Skeletal muscle satellite cell (primary cell): Measurements from ENCODE around the gene NKAIN2.
A peak's percentile ranks its signal among the peaks of the same experiment; 100 is the strongest.
"Not testable (repeated sequence)": the region's sequence is repeated elsewhere in the genome, so short reads cannot be mapped to it uniquely, and the experiment has no call there.

ENCODE experiments used
- H3K27me3 ChIP-seq: 2 replicates; pipeline ENCODE4 v1.7.0; 2013; ENCODE audit warnings: low read length; ENCODE audit not compliant: control insufficient read depth, insufficient read depth
- H3K36me3 ChIP-seq: 2 replicates; pipeline ENCODE4 v1.7.0; 2013; ENCODE audit warnings: mild to moderate bottlenecking, control low read depth, low read length; ENCODE audit not compliant: insufficient read depth
- H3K4me1 ChIP-seq: 2 replicates; pipeline ENCODE4 v1.7.0; 2013; ENCODE audit warnings: low read length; ENCODE audit not compliant: control insufficient read depth, insufficient read depth
- H3K4me2 ChIP-seq: 2 replicates; pipeline ENCODE4 v1.7.0; 2013; ENCODE audit warnings: mild to moderate bottlenecking, low read length
- H3K4me3 ChIP-seq: 2 replicates; pipeline ENCODE4 v1.7.0; 2013; ENCODE audit warnings: low read length
- H3K9ac ChIP-seq: 2 replicates; pipeline ENCODE4 v1.7.0; 2013; ENCODE audit warnings: mild to moderate bottlenecking, low read depth, low read length, moderate library complexity
- H3K9me3 ChIP-seq: replicated peaks from 2 replicates; pipeline ENCODE4 v1.7.0; 2013; ENCODE audit warnings: mild to moderate bottlenecking, control low read depth, low read length

The NKAIN2 gene

DNA sequence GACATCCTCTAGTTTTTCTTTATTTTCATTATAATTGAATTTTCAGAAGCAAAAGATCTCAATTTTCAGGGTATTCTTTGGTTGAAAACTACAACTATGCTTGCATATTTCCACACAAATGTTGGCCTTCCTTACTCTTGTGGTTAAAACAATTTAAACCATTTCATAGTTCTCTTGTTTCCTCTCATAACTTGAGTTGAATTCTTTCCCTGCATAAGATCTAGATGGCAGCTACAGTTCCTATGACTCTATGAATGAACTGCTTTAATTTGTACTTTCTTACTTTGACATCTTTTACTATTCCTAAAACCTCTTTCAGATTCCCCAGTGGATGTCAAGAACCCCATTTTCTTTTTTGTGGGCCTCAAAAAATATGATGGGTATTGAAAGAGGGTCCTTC lies 564.5 kb downstream of the NKAIN2 start:
- Histone ChIP-seq H3K4me1 (peaks cover 20% of the 10 kb centered on the region), H3K4me2 (no peak overlapping the region), H3K4me3 (no peak overlapping the region), H3K9me3 (no peaks in the 10 kb centered on the region), H3K36me3 (no peaks in the 10 kb centered on the region), H3K9ac (no peak overlapping the region), H3K27me3 (no peaks in the 10 kb centered on the region)

DNA sequence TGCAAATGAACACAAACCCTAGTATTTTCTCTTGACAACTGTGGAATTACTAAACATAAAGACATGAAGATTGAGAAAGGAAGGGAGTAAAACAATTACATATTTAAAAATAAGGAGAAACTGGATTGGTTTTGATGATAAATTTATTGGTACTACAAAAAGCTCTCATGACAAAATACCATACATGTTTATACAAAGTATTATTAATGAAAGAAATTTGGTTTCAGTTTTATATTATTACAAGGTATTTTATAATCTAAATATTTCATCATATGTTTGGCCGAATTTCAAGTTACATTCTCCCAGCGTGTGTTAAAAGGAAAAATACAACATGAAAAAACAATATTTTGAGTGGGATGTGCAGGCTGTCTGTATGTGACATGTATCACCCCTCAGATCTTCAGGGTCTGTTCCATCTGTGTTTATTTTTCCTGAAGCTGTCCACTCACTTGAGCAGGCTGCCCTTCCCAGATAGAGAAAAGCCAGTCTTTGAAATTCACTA lies 568.4 kb downstream of the NKAIN2 start:
- Histone ChIP-seq H3K9ac (peak overlapping the region; percentile 1), H3K4me3 (no peak overlapping the region), H3K4me1 (peaks cover 20% of the 10 kb centered on the region), H3K9me3 (no peaks in the 10 kb centered on the region), H3K27me3 (no peaks in the 10 kb centered on the region), H3K36me3 (no peaks in the 10 kb centered on the region), H3K4me2 (peak overlapping the region; percentile 23)

DNA sequence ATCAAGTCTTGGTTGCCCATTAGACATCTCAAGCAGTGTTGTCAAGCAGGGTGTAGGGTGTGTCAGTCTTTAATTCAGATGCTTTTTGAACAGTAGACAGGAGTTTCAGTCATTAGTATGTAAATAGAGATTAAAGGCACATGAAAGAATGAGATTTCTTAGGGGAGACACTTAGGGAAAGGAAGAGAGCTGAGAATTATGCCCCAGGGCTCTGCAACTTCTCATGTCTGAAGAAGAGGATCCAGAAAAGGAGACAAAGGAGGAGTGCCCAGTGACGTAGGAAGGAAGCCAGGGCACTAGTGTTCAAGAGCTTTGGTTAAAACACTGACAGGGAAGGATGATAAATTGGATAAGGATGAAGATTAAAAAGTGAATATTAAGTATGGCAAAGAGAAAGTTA lies 569.7 kb downstream of the NKAIN2 start:
- H3K36me3 ChIP-seq, result no peaks in the 10 kb centered on the region
- no peaks in the 10 kb centered on the region for H3K27me3 ChIP-seq
- H3K9ac ChIP-seq, result no peak overlapping the region
- no peaks in the 10 kb centered on the region for H3K9me3 ChIP-seq
- no peak overlapping the region for H3K4me3 ChIP-seq
- H3K4me2 ChIP-seq, result no peak overlapping the region
- H3K4me1 ChIP-seq, result peaks cover 17% of the 10 kb centered on the region

DNA sequence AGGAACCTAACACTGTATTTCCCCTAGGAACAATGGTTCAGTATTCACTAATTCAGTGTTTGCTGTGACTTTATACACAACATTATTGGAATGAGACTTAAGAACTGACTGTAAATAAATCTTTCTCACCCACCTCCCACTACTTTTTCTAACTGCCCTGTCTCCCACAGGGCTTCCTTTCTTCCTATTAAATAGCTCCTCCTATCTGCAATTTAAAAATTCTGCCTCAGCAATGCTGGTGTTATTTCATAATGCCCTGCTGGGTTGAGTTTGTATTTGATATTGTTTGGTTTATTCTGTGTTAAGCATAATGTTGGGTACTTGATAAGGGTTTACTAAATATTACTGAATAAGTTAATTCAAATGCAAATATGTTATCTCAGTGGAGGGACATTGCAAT lies 585.5 kb downstream of the NKAIN2 start:
- no peak overlapping the region for H3K4me2 ChIP-seq
- no peak overlapping the region for H3K4me3 ChIP-seq
- H3K27me3 ChIP-seq, result no peaks in the 10 kb centered on the region
- H3K4me1 ChIP-seq, result no peaks in the 10 kb centered on the region
- no peaks in the 10 kb centered on the region for H3K36me3 ChIP-seq
- H3K9ac ChIP-seq, result no peak overlapping the region
- no peaks in the 10 kb centered on the region for H3K9me3 ChIP-seq

DNA sequence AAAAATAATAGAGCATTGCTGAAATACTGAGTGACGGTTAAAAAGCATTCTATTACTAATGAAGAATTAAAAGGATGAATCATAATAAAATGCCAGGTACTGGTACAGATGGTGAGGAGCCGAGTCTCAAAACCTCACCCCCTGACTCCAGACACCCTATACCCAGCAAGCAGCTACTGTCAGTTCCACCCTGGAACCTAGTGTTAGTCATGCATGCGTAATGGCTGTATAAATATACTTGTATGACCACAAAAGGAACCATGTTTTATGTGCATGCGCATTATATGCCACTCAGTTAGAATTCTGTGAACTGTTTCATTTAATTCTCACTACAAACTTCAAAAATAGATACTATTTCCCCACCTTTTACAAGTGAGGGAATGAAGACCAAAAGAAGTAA lies 589.9 kb downstream of the NKAIN2 start:
- Histone ChIP-seq H3K4me1 (no peaks in the 10 kb centered on the region), H3K9me3 (no peaks in the 10 kb centered on the region), H3K9ac (no peak overlapping the region), H3K27me3 (no peaks in the 10 kb centered on the region), H3K36me3 (no peaks in the 10 kb centered on the region), H3K4me2 (no peak overlapping the region), H3K4me3 (no peak overlapping the region)

DNA sequence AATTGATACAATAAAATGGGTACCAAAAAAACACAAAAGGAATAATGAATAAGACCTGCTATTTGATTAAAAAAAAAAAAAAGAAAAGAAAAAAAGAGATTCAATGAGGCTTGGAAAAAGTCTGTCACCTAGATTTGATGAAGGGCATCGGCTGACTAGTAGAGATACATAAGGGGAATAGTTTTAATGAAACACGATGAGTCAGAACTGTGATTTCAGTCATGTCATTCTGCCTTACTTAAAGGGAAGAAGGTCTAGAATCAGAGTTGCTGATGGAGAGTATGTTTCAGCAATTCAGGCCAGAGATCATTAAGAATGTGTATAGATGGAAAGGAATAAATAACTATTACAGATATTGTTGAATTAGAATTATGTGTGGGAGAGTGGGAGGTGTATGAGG lies 592.7 kb downstream of the NKAIN2 start:
- no peaks in the 10 kb centered on the region for H3K4me1 ChIP-seq
- no peaks in the 10 kb centered on the region for H3K9me3 ChIP-seq
- no peaks in the 10 kb centered on the region for H3K27me3 ChIP-seq
- H3K9ac ChIP-seq, result no peak overlapping the region
- no peaks in the 10 kb centered on the region for H3K36me3 ChIP-seq
- H3K4me2 ChIP-seq, result no peak overlapping the region
- no peak overlapping the region for H3K4me3 ChIP-seq

DNA sequence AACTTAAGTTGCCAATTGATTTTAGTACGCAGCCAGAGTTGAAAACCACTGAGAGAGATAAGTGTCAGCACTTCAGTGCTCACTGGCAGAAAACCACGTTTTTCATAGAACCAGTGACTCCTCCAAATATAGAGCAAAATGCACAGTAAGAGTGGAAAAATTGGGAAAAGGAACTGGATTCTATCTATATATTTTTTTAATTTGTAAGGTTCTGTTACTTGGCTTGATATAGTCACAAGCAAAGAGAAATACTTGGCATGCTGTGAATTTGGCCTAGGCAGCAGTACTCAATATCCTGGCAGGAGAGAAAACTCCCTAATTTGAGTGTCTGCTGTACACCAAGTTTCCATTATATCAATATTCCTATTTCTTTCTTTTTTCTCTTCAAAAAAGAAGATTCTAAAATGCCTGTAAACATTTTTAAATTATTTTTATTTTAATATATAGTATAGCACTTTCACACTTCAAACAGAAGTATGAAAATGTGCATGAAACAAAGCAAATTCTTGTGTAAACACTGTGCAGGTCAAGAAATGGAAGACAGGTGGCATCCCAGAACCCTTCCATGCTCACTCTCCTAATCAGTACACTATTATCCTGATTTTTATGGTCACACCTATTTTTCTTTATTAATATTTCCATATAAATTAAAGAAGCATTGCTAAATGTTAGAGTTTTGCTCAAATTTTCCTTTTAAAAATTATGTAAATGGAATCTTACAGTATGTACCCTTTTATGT lies 596.8 kb downstream of the NKAIN2 start:
- Histone ChIP-seq H3K4me3 (no peak overlapping the region), H3K9ac (no peak overlapping the region), H3K4me2 (no peak overlapping the region)

DNA sequence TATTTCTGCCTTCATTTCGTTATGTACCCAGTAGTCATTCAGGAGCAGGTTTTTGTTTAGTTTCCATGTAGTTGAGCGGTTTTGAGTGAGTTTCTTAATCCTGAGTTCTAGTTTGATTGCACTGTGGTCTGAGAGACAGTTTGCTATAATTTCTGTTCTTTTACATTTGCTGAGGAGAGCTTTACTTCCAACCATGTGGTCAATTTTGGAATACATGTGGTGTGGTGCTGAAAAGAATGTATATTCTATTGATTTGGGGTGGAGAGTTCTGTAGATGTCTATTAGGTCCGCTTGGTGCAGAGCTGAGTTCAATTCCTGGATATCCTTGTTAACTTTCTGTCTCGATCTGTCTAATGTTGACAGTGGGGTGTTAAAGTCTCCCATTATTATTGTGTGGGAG lies 606.8 kb downstream of the NKAIN2 start:
- H3K36me3 ChIP-seq, H3K4me3 ChIP-seq, H3K9me3 ChIP-seq, H3K27me3 ChIP-seq, H3K9ac ChIP-seq, H3K4me2 ChIP-seq, H3K4me1 ChIP-seq: not testable (repeated sequence)

More for the DNA sequence above, 596.8 kb downstream of the NKAIN2 start:
- Histone ChIP-seq H3K4me1 (no peaks in the 10 kb centered on the region), H3K27me3 (no peaks in the 10 kb centered on the region), H3K9me3 (no peaks in the 10 kb centered on the region), H3K36me3 (no peaks in the 10 kb centered on the region)

DNA sequence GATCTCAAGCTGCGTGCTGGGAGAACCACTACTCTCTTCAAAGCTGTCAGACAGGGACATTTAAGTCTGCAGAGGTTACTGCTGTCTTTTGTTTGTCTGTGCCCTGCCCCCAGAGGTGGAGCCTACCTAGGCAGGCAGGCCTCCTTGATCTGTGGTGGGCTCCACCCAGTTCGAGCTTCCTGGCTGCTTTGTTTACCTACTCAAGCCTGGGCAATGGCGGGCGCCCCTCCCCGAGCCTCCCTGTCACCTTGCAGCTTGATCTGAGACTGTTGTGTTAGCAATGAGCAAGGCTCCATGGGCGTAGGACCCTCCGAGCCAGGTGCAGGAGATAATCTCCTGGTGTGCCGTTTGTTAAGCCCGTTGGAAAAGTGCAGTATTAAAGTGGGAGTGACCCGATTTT lies 609.0 kb downstream of the NKAIN2 start:
- not testable (repeated sequence) for H3K27me3 ChIP-seq

DNA sequence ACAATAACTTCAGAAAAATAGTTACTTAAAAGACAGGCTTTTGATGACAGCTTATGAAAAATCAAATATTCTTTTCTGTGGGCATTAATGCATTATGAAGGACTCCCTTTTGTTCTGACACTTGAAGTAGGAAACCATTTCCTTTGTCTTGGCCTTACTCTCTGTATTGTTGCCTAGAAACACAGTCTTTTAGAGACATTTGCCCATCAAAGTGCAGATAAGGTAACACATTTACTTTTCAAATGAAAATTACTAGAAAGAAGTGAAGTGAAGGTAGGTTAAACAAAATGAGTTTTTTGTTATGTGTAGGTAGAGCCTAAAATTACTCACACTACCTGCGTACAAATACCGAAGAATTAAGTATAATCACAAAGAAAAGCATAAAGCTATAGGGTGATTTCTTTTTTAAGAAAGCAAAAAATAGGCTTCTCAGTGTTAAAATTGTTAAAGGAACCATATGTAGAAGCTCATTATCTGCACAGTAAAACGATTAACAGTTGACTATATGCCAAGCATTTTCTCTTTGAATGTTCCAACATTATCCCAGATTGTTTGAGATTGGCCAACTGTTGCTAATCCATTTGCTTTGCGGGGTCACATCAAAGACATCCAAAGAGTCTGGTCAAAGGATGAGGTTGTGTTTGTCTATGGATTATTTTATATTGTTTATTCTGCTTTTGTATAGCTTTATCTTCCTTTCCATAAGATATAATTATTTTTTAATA lies 616.6 kb downstream of the NKAIN2 start:
- H3K36me3 ChIP-seq, result no peaks in the 10 kb centered on the region
- H3K4me3 ChIP-seq, result no peak overlapping the region
- H3K4me1 ChIP-seq, result no peaks in the 10 kb centered on the region
- H3K4me2 ChIP-seq, result no peak overlapping the region
- no peaks in the 10 kb centered on the region for H3K27me3 ChIP-seq
- H3K9me3 ChIP-seq, result no peaks in the 10 kb centered on the region
- H3K9ac ChIP-seq, result no peak overlapping the region

More for the DNA sequence above, 609.0 kb downstream of the NKAIN2 start:
- H3K36me3 ChIP-seq, H3K4me2 ChIP-seq, H3K9ac ChIP-seq, H3K4me3 ChIP-seq, H3K4me1 ChIP-seq, H3K9me3 ChIP-seq: not testable (repeated sequence)

DNA sequence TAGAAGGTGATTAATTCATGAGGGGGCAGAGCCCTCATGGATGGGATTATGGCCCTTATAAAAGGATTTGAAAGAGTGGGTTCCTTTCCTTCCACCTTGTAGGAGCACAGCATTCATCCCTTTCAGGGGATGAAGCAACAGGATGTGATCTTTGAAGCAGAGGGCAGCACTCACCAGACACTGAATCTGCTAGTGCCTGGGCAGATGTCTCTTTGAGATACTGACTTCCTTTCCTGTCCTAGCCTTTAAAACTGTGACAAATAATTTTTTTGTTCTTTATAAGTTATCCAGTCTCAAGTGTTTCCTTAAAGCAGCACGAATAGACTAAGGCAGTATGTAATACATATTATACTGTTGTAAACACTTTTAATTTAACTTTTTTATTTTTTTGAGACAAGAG lies 620.0 kb downstream of the NKAIN2 start:
- no peak overlapping the region for H3K4me2 ChIP-seq
- H3K9me3 ChIP-seq, result no peaks in the 10 kb centered on the region
- H3K36me3 ChIP-seq, result no peaks in the 10 kb centered on the region
- no peaks in the 10 kb centered on the region for H3K4me1 ChIP-seq
- no peak overlapping the region for H3K9ac ChIP-seq
- no peak overlapping the region for H3K4me3 ChIP-seq
- no peaks in the 10 kb centered on the region for H3K27me3 ChIP-seq
